Thymus (tissue), 2 donors: ENCODE results near the gene IP6K1. TPM values are rescaled to one million over a fixed set of nuclear protein-coding genes. Genes with fewer than 3 reads are reported as not detected.

Experiments
- polyA plus RNA-seq: library from polyadenylated mRNA; stranded (reverse); fragments of 200-250 nt; gene quantifications from one replicate; pipeline ENCODE4 v1.2.3, GENCODE V29; 2013
- total RNA-seq: library from RNA; stranded (reverse); fragments of 120-200 nt; gene quantifications from one replicate; pipeline ENCODE4 v1.2.4, GENCODE V29; 2013
- donor health status: healthy.

Gene IP6K1
- total and polyA plus RNA-seq, 2 donors, result 12.2 to 17.2 TPM

Other genes starting within 250 kb of the IP6K1 start
- 0.09 TPM for gene BSN, start 232.1 kb downstream of the IP6K1 start, total RNA-seq
- 0.09 TPM for gene BSN, start 232.1 kb downstream of the IP6K1 start, polyA plus RNA-seq
- gene APEH, start 112.2 kb downstream of the IP6K1 start, total RNA-seq, result 90.5 TPM
- 45.8 TPM for gene APEH, start 112.2 kb downstream of the IP6K1 start, polyA plus RNA-seq
- gene MST1, start 97.1 kb downstream of the IP6K1 start, total RNA-seq, result 7.0 TPM
- gene MST1, start 97.1 kb downstream of the IP6K1 start, polyA plus RNA-seq, result 90.3 TPM
- gene RNF123, start 97.0 kb downstream of the IP6K1 start, total RNA-seq, result 12.3 TPM
- 23.7 TPM for gene RNF123, start 97.0 kb downstream of the IP6K1 start, polyA plus RNA-seq
- 0.19 TPM for gene AMIGO3, start 66.9 kb downstream of the IP6K1 start, total RNA-seq
- 2.0 TPM for gene AMIGO3, start 66.9 kb downstream of the IP6K1 start, polyA plus RNA-seq
- 17.0 TPM for gene GMPPB, start 62.6 kb downstream of the IP6K1 start, total RNA-seq
- gene GMPPB, start 62.6 kb downstream of the IP6K1 start, polyA plus RNA-seq, result 13.2 TPM
- gene CDHR4, start 13.3 kb upstream of the IP6K1 start, total RNA-seq, result not detected
- 0.18 TPM for gene CDHR4, start 13.3 kb upstream of the IP6K1 start, polyA plus RNA-seq
- 4.2 TPM for gene INKA1, start 16.7 kb upstream of the IP6K1 start, total RNA-seq
- gene INKA1, start 16.7 kb upstream of the IP6K1 start, polyA plus RNA-seq, result 5.2 TPM
- 56.8 TPM for gene UBA7, start 27.4 kb upstream of the IP6K1 start, total RNA-seq
- 85.7 TPM for gene UBA7, start 27.4 kb upstream of the IP6K1 start, polyA plus RNA-seq
- 8.2 TPM for gene TRAIP, start 70.0 kb upstream of the IP6K1 start, total RNA-seq
- 2.4 TPM for gene TRAIP, start 70.0 kb upstream of the IP6K1 start, polyA plus RNA-seq
- gene CAMKV, start 83.4 kb upstream of the IP6K1 start, total RNA-seq, result 0.14 TPM
- gene CAMKV, start 83.4 kb upstream of the IP6K1 start, polyA plus RNA-seq, result 0.23 TPM
- gene MST1R, start 117.3 kb upstream of the IP6K1 start, total RNA-seq, result 8.9 TPM
- 25.3 TPM for gene MST1R, start 117.3 kb upstream of the IP6K1 start, polyA plus RNA-seq
- gene MON1A, start 143.3 kb upstream of the IP6K1 start, total RNA-seq, result 5.9 TPM
- gene MON1A, start 143.3 kb upstream of the IP6K1 start, polyA plus RNA-seq, result 6.9 TPM
- gene RBM6, start 153.6 kb upstream of the IP6K1 start, total RNA-seq, result 59.4 TPM
- 343 TPM for gene RBM6, start 153.6 kb upstream of the IP6K1 start, polyA plus RNA-seq